GM12864 (cell line): ENCODE data around the gene FRMD4A.

Experiments used
- DNase-seq: peaks from one replicate; pipeline ENCODE4 v3.0.0-alpha.2; 2011; ENCODE audit warnings: low read depth
- H3K4me3 ChIP-seq: 2 replicates; pipeline ENCODE4 v1.5.1; 2011; ENCODE audit warnings: mild to moderate bottlenecking, low read depth, low read length, control low read depth
- CTCF ChIP-seq: IDR thresholded peaks from 2 replicates; pipeline ENCODE4 v1.5.1; 2011; ENCODE audit warnings: low read depth, mild to moderate bottlenecking, moderate library complexity, low read length, control low read depth, inconsistent platforms; ENCODE audit errors: missing control alignments

The FRMD4A gene

GRCh38 chr10:14294347-14295059 is 36.2 kb downstream of the FRMD4A start:
- DNase-seq: no peak
- TF ChIP-seq CTCF: no peak
- H3K4me3 ChIP-seq: no peak overlapping the region

GRCh38 chr10:14293526-14293925 is 37.2 kb downstream of the FRMD4A start:
- no peak overlapping the region for H3K4me3 ChIP-seq
- no peak for DNase-seq
- no peak for TF ChIP-seq CTCF

- TF ChIP-seq CTCF: no peak
- DNase-seq: no peak
- no peak overlapping the region for H3K4me3 ChIP-seq
Measured at GRCh38 chr10:14291296-14291695, 39.4 kb downstream of the FRMD4A start.

GRCh38 chr10:14285941-14286560 is 44.7 kb downstream of the FRMD4A start:
- DNase-seq: no peak
- H3K4me3 ChIP-seq: no peak overlapping the region
- TF ChIP-seq CTCF: no peak

- no peak for TF ChIP-seq CTCF
- DNase-seq: no peak
Measured at GRCh38 chr10:14282276-14282675, 48.4 kb downstream of the FRMD4A start.

GRCh38 chr10:14278533-14278932 is 52.2 kb downstream of the FRMD4A start:
- no peak for TF ChIP-seq CTCF
- no peak overlapping the region for H3K4me3 ChIP-seq
- no peak for DNase-seq

More at GRCh38 chr10:14282276-14282675, 48.4 kb downstream of the FRMD4A start:
- H3K4me3 ChIP-seq: no peak overlapping the region

GRCh38 chr10:14276210-14276609 is 54.5 kb downstream of the FRMD4A start:
- no peak for TF ChIP-seq CTCF
- no peak for DNase-seq
- H3K4me3 ChIP-seq: no peak overlapping the region
